Mononuclear cell (primary cell): Measurements from ENCODE around the gene ZMIZ2. TPM values are rescaled to one million over a fixed set of nuclear protein-coding genes. Genes with fewer than 3 reads are reported as not detected.
"Not testable (repeated sequence)": the region's sequence is repeated elsewhere in the genome, so short reads cannot be mapped to it uniquely, and the experiment has no call there.

ENCODE experiments used
- H3K27me3 ChIP-seq: 2 replicates; pipeline ENCODE4 v1.6.0; 2011; ENCODE audit warnings: low read length, control low read depth; ENCODE audit not compliant: insufficient read depth
- H3K4me1 ChIP-seq: 2 replicates; pipeline ENCODE4 v1.5.1; 2011; ENCODE audit warnings: mild to moderate bottlenecking, low read length, control low read depth; ENCODE audit not compliant: insufficient read depth
- H3K4me3 ChIP-seq: 2 replicates; pipeline ENCODE4 v1.5.1; 2011; ENCODE audit warnings: mild to moderate bottlenecking, low read length, moderate library complexity
- H3K9me3 ChIP-seq: 2 replicates; pipeline ENCODE4 v1.5.1; 2011; ENCODE audit warnings: low read depth, mild to moderate bottlenecking, control low read depth, low read length
- total RNA-seq: library from RNA; depleted of rRNA; stranded (reverse); fragments of >200 nt; gene quantifications from one replicate; pipeline ENCODE4 v1.2.3, GENCODE V29; 2012

ZMIZ2 gene
- total RNA-seq, 1 donor: 16.7 TPM

DNA sequence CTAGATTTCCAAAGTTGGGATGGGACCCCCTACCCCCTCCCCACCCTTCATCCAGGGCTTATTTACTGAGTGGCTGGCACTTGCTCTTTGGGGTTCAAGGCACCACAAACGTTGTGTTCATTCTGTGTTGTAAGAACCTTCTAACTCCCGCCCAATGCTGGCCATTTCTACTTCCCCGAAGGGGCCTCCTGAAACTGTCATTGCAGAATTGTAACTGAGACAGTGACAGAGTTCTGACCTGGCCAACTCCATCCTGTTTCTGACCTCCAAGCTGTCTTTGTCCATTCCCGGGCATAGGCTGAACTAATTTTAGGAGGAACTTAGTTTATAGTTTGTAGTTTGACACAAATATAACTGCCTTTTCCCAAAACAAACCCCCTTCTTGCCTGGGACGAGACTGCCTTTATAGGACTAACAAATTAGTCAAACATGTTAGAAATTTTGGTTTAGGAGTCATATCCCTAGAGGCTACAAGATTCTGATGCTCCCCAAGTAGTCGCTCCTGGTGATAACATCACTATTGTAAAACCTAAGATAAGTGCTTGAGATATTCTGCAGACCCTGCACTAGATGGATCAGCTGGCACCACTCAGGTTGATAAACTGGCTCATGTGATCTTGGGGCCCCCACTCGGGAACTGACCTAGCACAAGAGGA lies 34.8 kb upstream of the ZMIZ2 start:
- H3K4me3 ChIP-seq: no peak overlapping the region
- no peaks in the 10 kb centered on the region for H3K4me1 ChIP-seq
- no peaks in the 10 kb centered on the region for H3K9me3 ChIP-seq
- H3K27me3 ChIP-seq: no peaks in the 10 kb centered on the region

GRCh38 chr7:44716205-44716604 lies 32.4 kb upstream of the ZMIZ2 start:
- no peaks in the 10 kb centered on the region for H3K9me3 ChIP-seq
- H3K27me3 ChIP-seq: no peaks in the 10 kb centered on the region
- H3K4me3 ChIP-seq: no peak overlapping the region
- H3K4me1 ChIP-seq: no peaks in the 10 kb centered on the region

- Histone ChIP-seq H3K27me3 (no peaks in the 10 kb centered on the region), H3K9me3 (no peaks in the 10 kb centered on the region), H3K4me1 (no peaks in the 10 kb centered on the region), H3K4me3 (no peak overlapping the region)
Observed at GRCh38 chr7:44720301-44720700, 28.3 kb upstream of the ZMIZ2 start.

DNA sequence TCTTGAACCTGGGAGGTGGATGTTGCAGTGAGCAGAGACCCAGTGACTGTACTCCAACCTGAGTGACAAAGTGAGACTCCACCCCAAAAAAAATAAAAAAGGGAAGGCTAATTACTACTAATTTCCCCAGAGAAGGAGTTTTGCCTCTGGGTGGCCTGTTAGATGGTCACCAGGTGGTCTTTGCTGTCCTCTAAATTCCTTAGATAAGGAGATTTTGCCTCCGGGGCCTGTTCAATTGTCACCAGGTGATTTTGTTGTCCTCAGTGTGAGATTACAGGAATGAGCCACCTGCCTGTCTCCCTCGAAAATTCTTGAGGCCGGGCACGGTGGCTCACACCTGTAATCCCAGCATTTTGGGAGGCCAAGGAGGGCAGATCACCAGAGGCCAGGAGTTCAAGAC lies 24.4 kb upstream of the ZMIZ2 start:
- Histone ChIP-seq H3K9me3 (no peaks in the 10 kb centered on the region), H3K4me1 (peaks cover 7% of the 10 kb centered on the region), H3K4me3 (no peak overlapping the region), H3K27me3 (no peaks in the 10 kb centered on the region)

DNA sequence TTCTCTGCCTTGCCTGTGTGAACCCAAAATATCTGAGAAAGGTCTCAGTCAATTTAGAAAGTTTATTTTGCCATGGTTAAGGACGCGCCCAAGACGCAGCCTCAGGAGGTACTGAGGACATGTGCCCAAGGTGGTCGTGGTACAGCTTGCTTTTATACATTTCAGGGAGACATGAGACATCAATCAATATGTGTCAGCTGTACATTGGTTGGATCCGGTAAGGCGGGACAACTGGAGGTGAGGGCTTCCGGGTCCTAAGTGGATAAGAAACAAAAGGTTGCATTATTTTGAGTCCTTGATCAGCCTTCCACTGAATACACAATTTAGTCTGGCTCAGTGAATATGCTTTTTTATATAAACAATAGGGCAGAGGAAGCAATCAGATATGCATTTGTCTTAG lies 22.4 kb upstream of the ZMIZ2 start:
- not testable (repeated sequence) for H3K9me3 ChIP-seq, H3K4me3 ChIP-seq, H3K4me1 ChIP-seq, H3K27me3 ChIP-seq

GRCh38 chr7:44727158-44727936 lies 21.3 kb upstream of the ZMIZ2 start:
- peaks cover 7% of the 10 kb centered on the region for H3K4me1 ChIP-seq
- no peaks in the 10 kb centered on the region for H3K27me3 ChIP-seq
- no peak overlapping the region for H3K4me3 ChIP-seq
- H3K9me3 ChIP-seq: no peaks in the 10 kb centered on the region

- H3K4me3 ChIP-seq: no peak overlapping the region
- H3K27me3 ChIP-seq: no peaks in the 10 kb centered on the region
- H3K9me3 ChIP-seq: no peaks in the 10 kb centered on the region
- H3K4me1 ChIP-seq: peaks cover 7% of the 10 kb centered on the region
Observed at GRCh38 chr7:44727937-44728262, 20.7 kb upstream of the ZMIZ2 start.

DNA sequence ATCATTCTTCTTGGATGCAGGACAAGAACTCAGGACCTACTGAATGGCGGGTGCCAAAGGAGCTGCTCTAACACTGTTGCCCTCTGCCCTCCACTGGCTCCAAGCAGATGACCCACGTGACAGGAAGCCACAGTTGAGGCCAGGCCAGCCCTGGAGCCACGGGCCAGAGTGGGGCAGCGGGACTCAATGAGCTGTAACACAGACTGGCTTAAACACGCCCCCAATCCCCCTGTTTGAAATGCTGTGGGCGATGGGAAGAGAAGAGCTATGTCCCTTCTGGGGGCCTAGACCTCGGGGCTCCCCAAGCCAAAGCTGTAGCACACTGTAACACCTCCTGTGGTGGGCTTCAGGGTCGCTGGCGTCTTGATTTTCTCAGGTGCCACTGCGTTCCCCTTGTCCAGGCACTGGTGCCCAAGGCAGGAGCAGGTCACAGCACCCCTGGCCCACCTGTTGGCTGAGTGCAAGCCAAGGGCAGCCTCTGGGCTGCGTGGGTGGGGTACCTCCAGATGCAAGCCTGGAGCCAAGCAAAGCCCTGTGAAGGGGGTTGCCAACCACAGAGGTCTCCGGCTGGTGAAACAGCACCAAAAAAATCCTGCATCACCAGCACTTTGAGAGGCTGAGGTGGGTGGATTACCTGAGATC lies 18.6 kb upstream of the ZMIZ2 start:
- Histone ChIP-seq H3K9me3 (no peaks in the 10 kb centered on the region), H3K4me1 (peaks cover 10% of the 10 kb centered on the region), H3K4me3 (no peak overlapping the region), H3K27me3 (no peaks in the 10 kb centered on the region)

DNA sequence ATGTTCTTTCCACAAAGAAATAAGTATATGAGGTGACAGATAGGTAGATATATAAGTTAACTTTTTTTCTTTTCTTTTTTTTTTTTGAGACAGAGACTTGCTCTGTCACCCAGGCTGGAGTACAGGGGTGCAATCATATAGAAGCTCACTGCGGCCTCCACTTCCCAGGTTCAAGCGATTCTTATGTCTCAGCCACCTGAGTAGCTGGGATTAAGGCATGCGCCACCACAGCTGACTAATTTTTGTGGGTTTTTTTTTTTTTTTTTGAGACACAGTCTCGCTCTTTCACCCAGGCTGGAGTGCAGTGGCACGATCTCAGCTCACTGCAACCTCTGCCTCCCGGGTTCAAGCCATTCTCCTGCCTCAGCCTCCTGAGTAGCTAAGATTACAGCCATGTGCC lies 15.7 kb upstream of the ZMIZ2 start:
- H3K9me3 ChIP-seq, H3K27me3 ChIP-seq, H3K4me1 ChIP-seq: not testable (repeated sequence)

DNA sequence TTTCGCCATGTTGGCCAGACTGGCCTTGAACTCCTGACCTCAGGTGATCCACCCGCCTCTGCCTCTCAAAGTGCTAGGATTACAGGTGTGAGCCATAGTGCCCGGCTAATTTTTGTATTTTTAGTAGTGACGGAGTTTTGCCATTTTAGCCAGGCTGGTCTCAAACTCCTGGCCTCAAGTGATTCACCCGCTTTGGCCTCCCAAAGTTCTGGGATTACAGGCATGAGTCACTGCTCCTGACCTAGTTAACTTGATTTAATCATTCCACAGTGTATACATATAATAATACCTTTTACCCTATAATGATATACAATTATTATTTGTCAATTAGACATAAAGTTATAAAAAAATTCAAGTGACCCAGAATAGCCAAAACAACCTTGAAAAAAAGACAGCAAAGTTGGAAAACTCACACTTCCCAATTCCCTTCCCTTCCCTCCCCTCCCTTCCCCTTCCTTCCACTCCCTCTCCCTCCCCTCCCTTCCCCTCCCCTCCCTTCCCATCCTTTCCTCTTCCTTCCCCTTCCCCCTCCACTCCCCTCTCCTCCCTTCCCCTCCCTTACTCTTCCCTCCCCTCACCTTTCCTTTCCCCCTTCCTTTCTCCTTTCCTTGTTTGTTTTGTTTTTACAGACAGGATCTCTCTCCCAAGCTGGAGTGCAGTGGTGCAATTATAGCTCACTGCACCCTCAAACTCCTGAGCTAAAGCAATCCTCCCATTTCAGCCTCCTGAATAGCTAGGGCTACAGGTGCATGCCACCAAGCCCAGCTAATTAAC lies 14.8 kb upstream of the ZMIZ2 start:
- H3K4me1 ChIP-seq: peaks cover 7% of the 10 kb centered on the region
- H3K27me3 ChIP-seq: no peaks in the 10 kb centered on the region
- H3K4me3 ChIP-seq: no peak overlapping the region
- H3K9me3 ChIP-seq: no peaks in the 10 kb centered on the region

More for the DNA sequence above, 15.7 kb upstream of the ZMIZ2 start:
- H3K4me3 ChIP-seq: not testable (repeated sequence)

DNA sequence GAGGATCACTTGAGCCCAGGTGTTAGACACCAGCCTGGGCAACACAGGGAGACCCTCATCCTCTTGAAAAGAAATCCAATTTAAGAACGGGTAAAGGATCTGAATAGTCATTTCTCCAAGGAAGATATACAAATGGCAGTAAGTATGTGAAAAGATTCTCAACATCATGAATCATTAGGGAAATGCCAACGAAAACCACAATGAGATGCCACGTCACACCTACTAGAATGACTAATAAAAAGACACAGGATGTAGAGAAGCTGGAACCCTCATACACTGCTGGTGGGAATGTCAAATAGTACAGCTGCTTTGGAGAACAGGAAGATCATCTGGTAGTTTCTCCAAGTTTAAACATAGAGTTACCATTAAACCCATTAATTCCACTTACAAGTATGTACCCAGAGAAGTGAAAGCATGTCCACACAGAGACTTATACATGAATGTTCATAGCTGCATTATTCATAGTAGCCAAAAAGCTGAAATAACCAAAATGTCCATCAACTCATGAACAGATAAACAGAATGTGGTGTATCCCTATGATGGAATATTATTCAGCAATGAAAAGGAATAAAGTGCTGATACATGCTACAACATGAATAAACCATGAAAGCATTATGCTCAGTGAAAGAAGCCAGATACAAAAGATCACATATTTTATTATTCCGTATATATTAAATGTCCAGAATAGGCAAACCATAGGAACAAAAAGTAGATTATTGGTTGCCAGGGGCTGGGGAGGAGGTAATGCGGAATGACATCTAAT lies 13.1 kb upstream of the ZMIZ2 start:
- Histone ChIP-seq H3K27me3 (no peaks in the 10 kb centered on the region), H3K4me3 (no peak overlapping the region), H3K9me3 (no peaks in the 10 kb centered on the region), H3K4me1 (peaks cover 7% of the 10 kb centered on the region)

DNA sequence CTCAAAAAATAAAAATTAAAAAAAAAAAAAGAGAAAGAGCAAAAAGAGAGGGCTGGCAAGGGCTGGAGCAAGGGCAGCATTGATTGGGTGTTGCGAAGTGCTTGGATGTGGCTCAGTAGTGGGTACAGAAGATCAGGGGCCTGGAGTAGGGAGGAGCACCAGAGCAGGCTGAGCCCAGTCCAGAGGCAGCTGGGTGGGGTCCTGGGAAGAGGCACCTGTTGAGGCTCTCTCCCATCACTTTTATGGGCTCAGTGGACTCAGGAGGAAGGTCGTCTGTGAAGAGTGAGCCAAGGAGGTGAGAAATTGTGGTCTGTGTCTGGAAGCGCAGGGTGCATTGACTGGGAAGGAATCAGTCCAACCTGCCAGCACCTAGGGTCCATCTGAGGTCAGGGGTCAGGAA lies 11.8 kb upstream of the ZMIZ2 start:
- Histone ChIP-seq H3K9me3 (no peaks in the 10 kb centered on the region), H3K4me3 (no peak overlapping the region), H3K4me1 (peaks cover 7% of the 10 kb centered on the region), H3K27me3 (no peaks in the 10 kb centered on the region)

DNA sequence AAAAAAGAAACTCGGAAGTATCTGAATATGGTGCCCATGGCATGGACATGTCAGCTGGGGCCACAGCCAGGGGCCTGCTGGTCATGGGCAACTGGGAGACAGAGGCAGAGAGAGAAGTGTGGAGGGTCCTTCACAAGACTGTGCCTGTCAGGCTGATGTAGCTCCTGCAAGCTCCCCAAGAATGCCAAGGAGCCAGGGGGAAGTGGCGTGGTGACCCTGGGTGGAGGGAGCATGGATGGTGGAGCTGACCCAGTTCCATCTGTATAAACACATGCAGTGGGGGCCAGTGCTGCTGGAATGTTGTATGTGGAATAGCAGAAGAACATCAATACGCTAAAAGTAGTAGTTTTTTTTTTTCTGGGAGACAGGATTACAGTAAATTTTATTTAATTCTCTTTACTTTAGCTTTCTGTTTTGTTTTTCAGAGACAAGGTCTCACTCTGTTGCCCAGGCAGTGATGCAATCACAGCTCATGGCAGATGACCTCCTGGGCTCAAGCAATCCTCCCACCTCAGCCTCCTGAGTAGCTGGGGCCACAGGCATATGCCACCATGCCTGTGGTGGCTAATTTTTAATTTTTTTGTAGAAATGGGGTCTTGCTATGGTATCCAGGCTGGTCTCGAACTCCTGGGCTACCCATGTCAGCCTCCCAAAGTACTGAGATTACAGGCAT lies 10.5 kb upstream of the ZMIZ2 start:
- H3K27me3 ChIP-seq: no peaks in the 10 kb centered on the region
- H3K9me3 ChIP-seq: no peaks in the 10 kb centered on the region
- peaks cover 12% of the 10 kb centered on the region for H3K4me1 ChIP-seq
- H3K4me3 ChIP-seq: no peak overlapping the region
